GM23338 (cell line): ENCODE measurements around the gene FRAS1. TPM values are rescaled to one million over a fixed set of nuclear protein-coding genes. Genes with fewer than 3 reads are reported as not detected.

Experiments used
- ATAC-seq: fragments of 200-7000 bp; cut with Tn5 transposase; 3 replicates; pipeline ENCODE4 v1.9.1; 2020
- DNase-seq: peaks from one replicate; pipeline ENCODE4 v3.0.0-alpha.2; 2015; ENCODE audit warnings: low spot score
- H2AFZ ChIP-seq: fragments of 200-600 bp; sonication (generic); 2 replicates; pipeline ENCODE4 v1.8.0; 2016; ENCODE audit warnings: antibody characterized with exemption, mild to moderate bottlenecking, moderate library complexity
- H3F3A ChIP-seq: fragments of 200-600 bp; sonication (generic); replicated peaks from 2 replicates; pipeline ENCODE4 v1.8.0; 2017; ENCODE audit warnings: antibody characterized with exemption, mixed run types, low read depth
- H3K27ac ChIP-seq: fragments of 200-600 bp; sonication (generic); 2 replicates; pipeline ENCODE4 v1.6.1; 2016; ENCODE audit warnings: low read depth
- H3K27me3 ChIP-seq: fragments of 200-600 bp; sonication (generic); 2 replicates; pipeline ENCODE4 v1.8.0; 2016; ENCODE audit warnings: mild to moderate bottlenecking, mixed run types, moderate library complexity; ENCODE audit not compliant: insufficient read depth
- H3K36me3 ChIP-seq: fragments of 200-600 bp; sonication (generic); 2 replicates; pipeline ENCODE4 v1.8.0; 2016; ENCODE audit warnings: mild to moderate bottlenecking; ENCODE audit not compliant: insufficient read depth
- H3K4me1 ChIP-seq: fragments of 200-600 bp; sonication (generic); 2 replicates; pipeline ENCODE4 v1.8.0; 2016; ENCODE audit warnings: mild to moderate bottlenecking, moderate library complexity; ENCODE audit not compliant: insufficient read depth
- H3K4me2 ChIP-seq: fragments of 200-600 bp; sonication (generic); 2 replicates; pipeline ENCODE4 v1.7.1; 2017; ENCODE audit warnings: mixed run types
- H3K4me3 ChIP-seq: fragments of 200-600 bp; sonication (generic); 2 replicates; pipeline ENCODE4 v1.6.1; 2016; ENCODE audit warnings: mixed run types
- H3K79me2 ChIP-seq: fragments of 200-600 bp; sonication (generic); replicated peaks from 2 replicates; pipeline ENCODE4 v1.8.0; 2017; ENCODE audit warnings: mild to moderate bottlenecking; ENCODE audit not compliant: insufficient read depth
- H3K9me2 ChIP-seq: fragments of 200-600 bp; sonication (generic); 2 replicates; pipeline ENCODE4 v1.8.0; 2017; ENCODE audit not compliant: insufficient read depth
- H4K20me1 ChIP-seq: fragments of 200-600 bp; sonication (generic); replicated peaks from 2 replicates; pipeline ENCODE4 v1.8.0; 2017; ENCODE audit warnings: mild to moderate bottlenecking; ENCODE audit not compliant: insufficient read depth
- H3K27ac Mint-ChIP-seq: 2 replicates; pipeline ENCODE4 v1.8.0; 2020; ENCODE audit warnings: inconsistent platforms, mild to moderate bottlenecking, moderate library complexity, mixed read lengths
- H3K27me3 Mint-ChIP-seq: 3 replicates; pipeline ENCODE4 v1.8.0; 2022; ENCODE audit warnings: low read depth, mild to moderate bottlenecking, moderate library complexity, mixed read lengths, inconsistent platforms; ENCODE audit not compliant: insufficient read depth, poor library complexity
- H3K36me3 Mint-ChIP-seq: 3 replicates; pipeline ENCODE4 v1.8.0; 2021; ENCODE audit warnings: low read depth, mild to moderate bottlenecking, inconsistent platforms, moderate library complexity, mixed read lengths
- H3K4me1 Mint-ChIP-seq: 3 replicates; pipeline ENCODE4 v1.8.0; 2020; ENCODE audit warnings: mild to moderate bottlenecking, inconsistent platforms, mixed read lengths
- H3K4me3 Mint-ChIP-seq: 3 replicates; pipeline ENCODE4 v1.8.0; 2021; ENCODE audit warnings: moderate library complexity, mild to moderate bottlenecking, inconsistent platforms, mixed read lengths
- H3K9me3 Mint-ChIP-seq: 3 replicates; pipeline ENCODE4 v1.8.0; 2020; ENCODE audit warnings: moderate library complexity, mild to moderate bottlenecking, inconsistent platforms, mixed read lengths
- CREB1 ChIP-seq: fragments of 250-450 bp; sonication (Bioruptor Pico); IDR thresholded peaks from 2 replicates; pipeline ENCODE4 v1.5.0; 2020; ENCODE audit warnings: low read depth, mild to moderate bottlenecking, moderate library complexity
- CTCF ChIP-seq, 2 experiments: fragments of 200-600 bp in 1 of 2; sonication (generic) in 1 of 2; conservative IDR thresholded peaks; 2 replicates each; pipeline versions ENCODE4 v1.5.1 to v1.6.1; 2016 to 2017; ENCODE audit warnings: antibody characterized with exemption in 2 of 2, low read depth in 2 of 2, mild to moderate bottlenecking in 2 of 2, moderate library complexity in 1 of 2
- EZH2 ChIP-seq: fragments of 200-600 bp; sonication (generic); IDR thresholded peaks from one replicate; pipeline ENCODE4 v1.8.0; 2017; ENCODE audit warnings: antibody characterized with exemption, mild to moderate bottlenecking, low read depth; ENCODE audit not compliant: unreplicated experiment
- EZH2phosphoT487 ChIP-seq: fragments of 200-600 bp; sonication (generic); IDR thresholded peaks from one replicate; pipeline ENCODE4 v1.8.1; 2018; ENCODE audit warnings: antibody characterized with exemption; ENCODE audit not compliant: unreplicated experiment
- JUNB ChIP-seq: IDR thresholded peaks from one replicate; pipeline ENCODE4 v1.6.1; 2016; ENCODE audit warnings: antibody characterized with exemption; ENCODE audit not compliant: unreplicated experiment
- NANOG ChIP-seq: IDR thresholded peaks from 2 replicates; pipeline ENCODE4 v1.6.1; 2016; ENCODE audit warnings: antibody characterized with exemption, borderline replicate concordance
- POLR2AphosphoS5 ChIP-seq: IDR thresholded peaks from 2 replicates; pipeline ENCODE4 v1.6.1; 2016; ENCODE audit warnings: antibody characterized with exemption, low read depth
- REST ChIP-seq: IDR thresholded peaks from one replicate; pipeline ENCODE4 v1.6.1; 2018; ENCODE audit warnings: antibody characterized with exemption; ENCODE audit not compliant: unreplicated experiment
- STAT1 ChIP-seq: IDR thresholded peaks from one replicate; pipeline ENCODE4 v1.6.1; 2016; ENCODE audit warnings: antibody characterized with exemption; ENCODE audit not compliant: unreplicated experiment
- ZNF114 ChIP-seq: fragments of 250-450 bp; sonication (Bioruptor Pico); IDR thresholded peaks from 2 replicates; pipeline ENCODE4 v1.5.0; 2020; ENCODE audit warnings: mild to moderate bottlenecking, moderate library complexity
- ZNF331 ChIP-seq: fragments of 250-450 bp; sonication (Bioruptor Pico); IDR thresholded peaks from 2 replicates; pipeline ENCODE4 v1.5.0; 2020; ENCODE audit warnings: low read depth, mild to moderate bottlenecking, moderate library complexity
- polyA plus RNA-seq: library from polyadenylated mRNA; unstranded; fragments of >200 nt; fragmentation: Nextera tagmentation; extraction: Ambion mirVana; gene quantifications from 2 replicates; pipeline ENCODE4 v1.2.1, GENCODE V29; 2016
- total RNA-seq: library from RNA; depleted of rRNA; stranded (reverse); fragments of >200 nt; shearing (Covaris generic); gene quantifications from 2 replicates; pipeline ENCODE4 v1.2.3, GENCODE V29; 2014

Gene FRAS1
- total and polyA plus RNA-seq, 2 experiments from 2014 or later, result 12.4 to 108 TPM

- peaks cover 8% of the 10 kb centered on the region; the same call in 2 of the 3 replicates for H3K36me3 Mint-ChIP-seq
- peaks cover 43% of the 10 kb centered on the region for H3K4me1 ChIP-seq
- no peaks in the 10 kb centered on the region for H3K9me3 Mint-ChIP-seq
- peak overlapping the region; percentile 95 for H3K4me3 ChIP-seq
- peaks cover 12% of the 10 kb centered on the region; the same call in 1 of the 2 replicates for H3F3A ChIP-seq
- H2AFZ ChIP-seq, result peak overlapping the region; percentile 53
- peaks cover 4% of the 10 kb centered on the region; the same call in 1 of the 2 replicates for H4K20me1 ChIP-seq
- peak; percentile 86 for DNase-seq
- peak; percentile 39 for ATAC-seq
- no peaks in the 10 kb centered on the region; the same call in 1 of the 2 replicates for H3K36me3 ChIP-seq
- H3K27ac Mint-ChIP-seq, result peak overlapping the region; percentile 83
- peaks cover 27% of the 10 kb centered on the region for H3K27me3 Mint-ChIP-seq
- H3K4me3 Mint-ChIP-seq, result peak overlapping the region; percentile 93
- H3K27ac ChIP-seq, result peak overlapping the region; percentile 86
- no peaks in the 10 kb centered on the region for H3K27me3 ChIP-seq
- peak overlapping the region; percentile 97 for H3K4me2 ChIP-seq
- no peak for TF ChIP-seq EZH2phosphoT487
- TF ChIP-seq POLR2AphosphoS5, result peak; percentile 30; the same call in 1 of the 2 replicates
- peaks cover 66% of the 10 kb centered on the region for H3K79me2 ChIP-seq
- peaks cover 38% of the 10 kb centered on the region for H3K4me1 Mint-ChIP-seq
- H3K9me2 ChIP-seq, result no peaks in the 10 kb centered on the region
Measured at GRCh38 chr4:78058591-78059523, 1.7 kb downstream of the FRAS1 start.

GRCh38 chr4:78059524-78059889 is 2.4 kb downstream of the FRAS1 start:
- H3K27ac ChIP-seq, result no peak overlapping the region
- DNase-seq (peak; percentile 97), ATAC-seq (peak; percentile 11)
- peaks cover 12% of the 10 kb centered on the region; the same call in 1 of the 2 replicates for H3F3A ChIP-seq
- peaks cover 8% of the 10 kb centered on the region; the same call in 2 of the 3 replicates for H3K36me3 Mint-ChIP-seq
- H3K27me3 Mint-ChIP-seq, result peaks cover 27% of the 10 kb centered on the region
- H3K9me2 ChIP-seq, result no peaks in the 10 kb centered on the region
- H3K27ac Mint-ChIP-seq, result peak overlapping the region; percentile 83; the same call in 1 of the 2 replicates
- H3K4me1 ChIP-seq, result peaks cover 48% of the 10 kb centered on the region
- H3K9me3 Mint-ChIP-seq, result no peaks in the 10 kb centered on the region
- H3K36me3 ChIP-seq, result no peaks in the 10 kb centered on the region; the same call in 1 of the 2 replicates
- peaks cover 40% of the 10 kb centered on the region for H3K4me1 Mint-ChIP-seq
- H3K27me3 ChIP-seq, result no peaks in the 10 kb centered on the region
- TF ChIP-seq CTCF (conservative IDR thresholded peaks at IDR 0.05; ENCODE audit: low read depth in 2 of 2), result peak; percentile 70 to 79
- no peak for TF ChIP-seq ZNF114 (CRISPR knock-in tag)
- H3K4me2 ChIP-seq, result peak overlapping the region; percentile 97
- no peak overlapping the region for H2AFZ ChIP-seq
- H3K79me2 ChIP-seq, result peaks cover 72% of the 10 kb centered on the region
- peak overlapping the region; percentile 93 for H3K4me3 Mint-ChIP-seq
- H3K4me3 ChIP-seq, result peak overlapping the region; percentile 95
- H4K20me1 ChIP-seq, result peaks cover 4% of the 10 kb centered on the region; the same call in 1 of the 2 replicates

- Mint-ChIP-seq H3K27me3 (peaks cover 27% of the 10 kb centered on the region), H3K27ac (no peak overlapping the region), H3K4me1 (peaks cover 43% of the 10 kb centered on the region), H3K4me3 (peak overlapping the region; percentile 93), H3K36me3 (peaks cover 8% of the 10 kb centered on the region; the same call in 2 of the 3 replicates), H3K9me3 (no peaks in the 10 kb centered on the region)
- no peak overlapping the region for H2AFZ ChIP-seq
- H3K79me2 ChIP-seq, result peaks cover 77% of the 10 kb centered on the region
- H3K9me2 ChIP-seq, result no peaks in the 10 kb centered on the region
- no peak for ATAC-seq
- no peak for DNase-seq
- peak overlapping the region; percentile 95 for H3K4me3 ChIP-seq
- H3K4me1 ChIP-seq, result peaks cover 51% of the 10 kb centered on the region
- H3K27ac ChIP-seq, result no peak overlapping the region
- H4K20me1 ChIP-seq, result peaks cover 4% of the 10 kb centered on the region; the same call in 1 of the 2 replicates
- H3F3A ChIP-seq, result peaks cover 12% of the 10 kb centered on the region; the same call in 1 of the 2 replicates
- H3K4me2 ChIP-seq, result peak overlapping the region; percentile 72
- H3K36me3 ChIP-seq, result no peaks in the 10 kb centered on the region
- H3K27me3 ChIP-seq, result no peaks in the 10 kb centered on the region
- TF ChIP-seq CREB1 (CRISPR knock-in tag) (no peak), EZH2phosphoT487 (no peak), JUNB (no peak), EZH2 (no peak), STAT1 (no peak), ZNF114 (CRISPR knock-in tag) (no peak), NANOG (no peak), POLR2AphosphoS5 (no peak), ZNF331 (no peak), REST (no peak)
Measured at GRCh38 chr4:78059938-78060337, 2.8 kb downstream of the FRAS1 start.
